ENCODE measurements around the gene AMZ2.
"Not testable (repeated sequence)": the region's sequence is repeated elsewhere in the genome, so short reads cannot be mapped to it uniquely, and the experiment has no call there.

AMZ2 gene, protein sequence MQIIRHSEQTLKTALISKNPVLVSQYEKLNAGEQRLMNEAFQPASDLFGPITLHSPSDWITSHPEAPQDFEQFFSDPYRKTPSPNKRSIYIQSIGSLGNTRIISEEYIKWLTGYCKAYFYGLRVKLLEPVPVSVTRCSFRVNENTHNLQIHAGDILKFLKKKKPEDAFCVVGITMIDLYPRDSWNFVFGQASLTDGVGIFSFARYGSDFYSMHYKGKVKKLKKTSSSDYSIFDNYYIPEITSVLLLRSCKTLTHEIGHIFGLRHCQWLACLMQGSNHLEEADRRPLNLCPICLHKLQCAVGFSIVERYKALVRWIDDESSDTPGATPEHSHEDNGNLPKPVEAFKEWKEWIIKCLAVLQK

DNA sequence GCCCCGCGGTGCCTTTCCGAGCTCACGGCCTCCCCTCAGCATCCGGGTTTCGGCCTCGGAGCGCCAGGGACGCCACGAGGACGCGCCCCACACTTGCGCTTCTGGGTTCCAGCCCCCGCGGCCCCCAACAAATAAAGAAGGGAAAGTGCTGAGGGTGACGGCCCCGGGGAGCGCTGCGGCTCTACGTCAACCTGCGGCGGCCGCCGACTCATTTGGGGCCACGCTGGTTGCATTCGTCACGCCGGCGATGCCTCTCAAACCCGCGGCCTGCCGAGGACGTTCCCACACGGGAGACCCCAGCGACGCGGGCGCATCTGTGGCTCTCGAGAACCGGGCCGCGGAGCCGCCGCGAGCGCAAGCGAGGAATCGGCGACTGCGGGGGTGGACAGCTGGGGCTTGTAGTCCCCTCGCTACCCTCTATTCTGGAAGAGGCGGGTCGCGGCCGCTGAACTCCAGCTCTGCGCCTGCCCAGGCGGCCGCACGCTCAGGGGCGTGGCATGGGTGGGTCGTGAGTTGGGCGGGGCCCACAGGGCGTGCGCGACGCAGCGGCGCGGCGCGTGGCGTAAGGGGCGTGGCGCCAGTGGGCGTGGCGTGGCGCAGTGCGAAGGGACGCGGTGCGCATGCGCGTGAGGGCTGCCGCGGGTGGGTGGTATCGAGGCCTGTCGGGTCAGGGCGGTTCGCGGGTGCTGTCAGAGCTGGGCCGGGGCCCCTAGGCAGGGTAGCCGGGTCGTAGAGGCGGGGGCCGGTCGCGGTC lies at the start of gene AMZ2:
Gene AMZ2 (plus strand): TSS at position 599 of the 754 bp plus-strand sequence. CDS start 2,145 bp downstream, outside the sequence.
- peak; percentile 95 to 98 for DNase-seq (ENCODE audit: low read depth in 1 of 2, low spot score in 1 of 2)

DNA sequence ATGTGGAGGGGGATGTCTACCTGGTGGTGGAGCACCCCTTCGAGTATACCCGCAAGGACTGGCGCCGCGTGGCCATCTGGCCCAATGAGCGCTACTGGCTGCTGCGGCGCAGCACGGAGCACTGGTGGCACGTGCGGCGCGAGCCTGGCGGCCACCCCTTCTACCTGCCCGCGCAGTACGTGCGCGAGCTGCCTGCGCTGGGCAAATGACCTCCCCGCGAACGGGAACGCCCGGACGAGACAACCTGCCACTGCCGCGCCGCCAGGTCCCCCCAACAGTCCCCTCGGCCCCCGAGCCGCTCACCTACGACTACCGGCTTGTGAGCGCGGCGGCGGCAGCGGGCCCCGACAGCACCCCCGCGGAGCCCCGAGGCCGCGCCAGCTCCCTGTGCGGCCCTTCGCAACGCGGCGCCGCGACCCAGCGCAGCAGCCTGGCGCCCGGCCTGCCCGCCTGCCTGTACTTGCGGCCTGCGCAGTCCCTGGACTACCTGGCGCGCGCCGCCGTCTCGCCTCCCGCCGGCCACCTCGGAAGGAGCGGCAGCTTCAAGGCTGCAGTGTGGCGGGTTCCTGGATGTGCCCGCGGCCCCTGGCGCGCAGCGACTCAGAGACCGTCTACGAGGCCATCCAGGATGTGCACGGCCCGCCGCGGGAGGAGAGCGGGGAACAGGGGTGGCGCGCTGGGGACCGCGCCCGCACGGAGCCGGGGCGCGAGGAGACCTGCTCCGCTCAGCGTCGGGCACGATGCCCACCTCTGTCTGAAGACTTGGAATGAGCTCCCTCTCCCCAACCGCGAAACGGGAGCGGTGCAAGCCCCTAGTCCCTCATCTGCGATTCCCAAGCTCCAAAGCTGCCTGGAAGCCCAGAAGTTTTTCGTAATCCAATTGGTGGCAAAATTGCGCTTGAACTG lies 48.7 kb upstream of the AMZ2 start:
- DNase-seq (ENCODE audit: low read depth in 1 of 2, low spot score in 1 of 2), result peak in 1 of 2 donors; percentile 19

DNA sequence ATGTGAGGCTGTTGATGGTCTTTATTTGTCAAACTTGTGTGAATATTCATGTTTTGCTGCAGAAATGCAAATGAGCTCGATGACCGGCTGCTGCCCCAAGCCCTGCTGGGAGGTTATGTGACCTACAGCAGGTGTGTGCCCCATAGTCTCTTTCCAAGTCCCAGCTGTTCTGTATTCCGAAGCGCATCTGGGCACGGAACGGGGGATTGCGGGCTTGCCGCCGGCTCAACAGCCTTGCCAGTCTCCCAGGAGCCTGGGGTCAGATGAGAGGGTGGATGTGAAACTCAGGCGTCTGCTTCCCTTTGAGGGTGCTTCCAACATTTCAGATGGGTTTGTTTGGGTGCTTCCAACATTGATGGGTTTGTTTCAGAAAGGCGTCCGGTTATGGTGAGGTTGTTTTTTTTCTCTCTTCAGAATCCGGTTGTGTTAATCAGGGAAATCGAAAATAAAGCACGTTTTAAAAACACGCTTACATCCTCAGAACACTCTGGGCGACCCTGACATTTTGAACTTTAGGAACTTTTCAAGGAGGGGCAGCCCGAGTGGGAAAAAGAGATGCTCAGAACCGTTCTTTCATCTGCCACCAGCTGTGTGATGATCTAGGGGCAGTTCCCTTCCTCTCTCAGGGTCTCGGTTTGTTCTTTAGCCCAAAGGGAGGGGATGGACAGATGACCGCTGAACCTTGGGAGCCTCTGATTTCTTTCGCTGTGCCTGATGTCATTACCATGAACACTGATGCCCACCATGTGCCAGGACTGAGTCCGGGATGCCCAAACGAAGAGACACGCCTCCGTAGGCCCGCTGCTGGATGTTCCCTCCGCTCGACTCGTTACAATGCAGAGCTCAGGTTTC lies 47.8 kb upstream of the AMZ2 start:
- peak in 1 of 2 donors; percentile 12 for DNase-seq (ENCODE audit: low read depth in 1 of 2, low spot score in 1 of 2)

DNA sequence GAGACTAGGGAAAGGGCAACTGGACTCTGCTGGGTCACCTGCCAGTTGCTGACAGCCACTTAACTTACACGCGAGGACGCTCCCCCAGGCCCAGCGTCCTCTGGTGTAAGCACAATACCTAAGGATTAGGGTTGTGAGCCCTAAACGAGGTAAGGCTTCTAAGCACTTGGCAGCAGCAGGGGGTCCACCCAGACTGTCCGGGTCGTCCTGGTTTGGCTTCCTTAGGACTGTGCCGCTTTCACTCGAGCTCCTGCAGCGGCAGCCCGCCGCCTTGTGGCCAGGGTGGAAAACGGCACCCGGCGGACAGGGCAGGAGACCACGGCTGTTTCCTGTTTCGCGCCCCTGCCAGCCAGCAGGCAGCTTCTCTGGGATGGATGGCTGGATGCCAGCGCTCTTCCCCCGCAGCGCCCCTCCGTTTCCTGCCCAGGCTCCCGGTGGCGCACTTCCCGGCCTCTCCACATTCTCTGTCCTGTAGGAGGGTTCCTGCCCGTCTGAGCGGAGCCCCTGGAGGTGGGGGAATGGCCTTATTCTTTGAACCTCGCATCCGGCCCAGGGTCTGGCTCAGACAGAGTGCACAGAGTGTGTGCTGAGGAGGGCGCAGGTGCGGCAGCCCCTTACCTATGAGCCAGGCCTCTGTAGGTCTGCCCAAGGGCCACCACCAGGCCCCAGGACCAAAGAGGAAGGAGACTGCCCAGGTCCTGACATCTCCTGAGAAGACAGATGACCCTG lies 47.0 kb upstream of the AMZ2 start:
- DNase-seq (ENCODE audit: low read depth in 1 of 2, low spot score in 1 of 2), result peak; percentile 61 to 63

DNA sequence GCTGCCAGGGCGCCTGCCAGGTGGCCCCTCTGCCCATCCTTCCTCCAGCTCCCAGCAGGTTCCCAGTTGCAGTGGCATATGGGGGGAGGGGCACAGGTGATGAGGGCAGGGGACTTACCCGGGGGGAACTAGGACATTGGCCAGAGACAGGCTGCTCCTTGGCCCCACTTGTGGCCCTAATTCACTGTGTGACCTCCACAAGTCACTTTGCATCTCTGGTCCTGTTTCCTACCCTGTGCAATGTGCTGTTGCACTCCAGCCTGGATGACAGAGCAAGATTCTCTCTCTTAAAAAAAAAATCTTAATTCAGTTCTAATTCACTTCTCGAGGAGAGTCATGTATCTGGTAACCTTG lies 46.4 kb upstream of the AMZ2 start:
- DNase-seq (ENCODE audit: low read depth in 1 of 2, low spot score in 1 of 2), result not testable (repeated sequence)

DNA sequence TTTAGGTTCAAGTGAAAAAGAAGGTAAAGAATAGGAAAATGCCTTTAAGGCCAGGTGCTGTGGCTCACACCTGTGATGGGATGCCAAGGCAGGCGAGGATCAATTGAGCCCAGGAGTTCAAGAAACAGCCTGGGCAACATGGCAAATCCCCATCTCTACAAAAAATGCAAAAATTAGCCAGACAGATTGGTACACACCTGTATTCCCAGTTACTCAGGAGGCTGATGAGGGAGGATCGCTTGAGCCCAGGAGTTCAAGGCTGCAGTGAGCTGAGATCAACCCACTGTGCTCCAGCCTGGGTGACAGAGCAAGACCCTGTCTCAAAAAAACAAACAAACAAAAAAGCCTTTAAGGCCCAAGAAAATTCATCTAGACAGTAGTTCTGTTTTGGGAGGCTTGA lies 45.5 kb upstream of the AMZ2 start:
- DNase-seq (ENCODE audit: low read depth in 1 of 2, low spot score in 1 of 2), result not testable (repeated sequence)

DNA sequence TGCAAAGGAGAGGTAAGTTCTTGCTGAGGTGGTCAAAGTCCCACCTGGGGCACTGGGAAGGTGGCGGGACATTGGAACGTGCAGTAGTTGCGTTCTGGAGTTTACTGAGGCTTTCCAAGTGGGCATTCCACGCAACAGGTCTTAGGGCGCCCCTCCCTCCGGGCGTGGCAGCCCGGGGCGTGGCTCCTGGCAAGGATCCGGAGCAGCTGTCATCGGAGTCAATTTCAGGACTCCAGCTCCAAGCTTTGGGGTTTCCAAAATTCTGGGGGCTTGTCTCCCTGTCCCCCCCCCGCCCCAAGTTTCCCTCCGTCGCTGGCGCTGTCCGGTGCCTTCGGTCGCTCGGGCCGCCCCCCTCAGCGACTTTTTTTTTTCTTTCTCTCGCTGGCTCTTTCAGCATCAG lies 43.1 kb upstream of the AMZ2 start:
- no peak for DNase-seq (ENCODE audit: low read depth in 1 of 2, low spot score in 1 of 2)

DNA sequence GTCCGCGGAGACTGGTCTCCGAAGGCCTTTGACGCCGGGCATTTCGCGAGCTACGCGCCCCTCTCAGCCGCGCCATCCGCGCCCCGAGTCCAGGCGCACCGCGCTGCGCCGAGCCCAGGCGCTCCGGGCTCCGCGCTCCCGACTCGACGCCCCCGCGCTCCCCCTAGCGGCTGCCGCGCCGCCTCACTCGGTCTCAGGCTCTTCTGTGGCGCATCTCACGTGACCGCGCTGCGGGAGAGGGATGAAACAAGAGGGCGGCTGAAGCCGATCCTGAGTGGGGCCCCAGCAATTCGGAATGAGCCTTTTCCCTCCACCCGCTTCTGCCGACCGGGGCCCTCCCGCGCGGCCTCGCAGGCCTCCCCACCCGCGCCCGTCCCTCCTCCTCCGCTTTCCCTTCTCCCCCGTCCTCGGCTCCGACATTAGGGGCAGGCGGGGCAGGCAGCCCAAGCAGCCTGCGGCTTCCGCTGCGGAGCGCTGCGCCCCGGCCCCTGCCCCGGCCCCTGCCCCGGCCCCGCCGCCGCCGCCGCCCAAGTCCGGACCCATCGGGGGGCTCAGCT lies 42.5 kb upstream of the AMZ2 start:
- DNase-seq (ENCODE audit: low read depth in 1 of 2, low spot score in 1 of 2), result peak; percentile 84 to 85

DNA sequence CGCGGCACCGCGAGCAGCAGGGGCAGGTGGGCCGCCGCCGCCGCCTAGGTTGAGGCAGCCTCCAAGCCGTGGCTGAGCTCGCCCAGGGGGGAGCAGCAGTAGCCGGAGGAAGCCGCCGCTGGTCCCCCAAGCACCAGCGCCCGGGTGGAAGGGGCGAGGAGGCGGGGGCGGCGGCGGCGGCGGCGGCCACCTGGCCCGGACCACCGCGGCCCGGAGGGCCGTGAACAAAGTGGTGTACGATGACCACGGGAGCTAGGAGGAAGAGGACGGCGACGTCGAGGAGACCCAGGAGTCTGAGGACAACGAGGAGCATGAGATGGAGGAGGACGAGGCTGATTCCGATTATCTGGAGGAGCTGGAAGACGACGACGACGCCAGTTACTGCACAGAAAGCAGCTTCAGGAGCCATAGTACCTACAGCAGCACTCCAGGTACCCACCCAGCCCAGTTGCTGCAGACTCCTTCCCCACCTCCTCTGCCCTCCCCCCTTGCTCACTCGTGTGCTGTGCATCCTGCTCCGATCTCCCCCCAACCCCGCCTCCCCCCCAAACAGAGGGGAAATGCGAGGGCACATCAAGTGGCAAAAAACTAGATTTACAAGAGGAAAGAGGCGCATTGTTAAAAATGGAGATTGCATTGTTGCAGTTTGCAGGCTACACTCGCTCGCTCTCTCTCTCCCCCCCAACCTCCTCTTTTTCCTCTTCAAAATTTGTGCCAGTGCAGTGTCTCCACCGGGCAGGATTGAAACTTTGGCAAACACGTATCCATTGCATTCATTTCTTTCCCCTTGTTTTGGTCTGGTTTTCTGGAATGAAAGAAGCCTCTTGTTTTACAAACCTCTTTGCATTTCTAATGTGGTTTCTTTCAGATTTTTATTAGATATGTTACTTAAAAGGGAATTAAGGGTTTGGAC lies 41.8 kb upstream of the AMZ2 start:
- DNase-seq (ENCODE audit: low read depth in 1 of 2, low spot score in 1 of 2), result peak in 1 of 2 donors; percentile 11

DNA sequence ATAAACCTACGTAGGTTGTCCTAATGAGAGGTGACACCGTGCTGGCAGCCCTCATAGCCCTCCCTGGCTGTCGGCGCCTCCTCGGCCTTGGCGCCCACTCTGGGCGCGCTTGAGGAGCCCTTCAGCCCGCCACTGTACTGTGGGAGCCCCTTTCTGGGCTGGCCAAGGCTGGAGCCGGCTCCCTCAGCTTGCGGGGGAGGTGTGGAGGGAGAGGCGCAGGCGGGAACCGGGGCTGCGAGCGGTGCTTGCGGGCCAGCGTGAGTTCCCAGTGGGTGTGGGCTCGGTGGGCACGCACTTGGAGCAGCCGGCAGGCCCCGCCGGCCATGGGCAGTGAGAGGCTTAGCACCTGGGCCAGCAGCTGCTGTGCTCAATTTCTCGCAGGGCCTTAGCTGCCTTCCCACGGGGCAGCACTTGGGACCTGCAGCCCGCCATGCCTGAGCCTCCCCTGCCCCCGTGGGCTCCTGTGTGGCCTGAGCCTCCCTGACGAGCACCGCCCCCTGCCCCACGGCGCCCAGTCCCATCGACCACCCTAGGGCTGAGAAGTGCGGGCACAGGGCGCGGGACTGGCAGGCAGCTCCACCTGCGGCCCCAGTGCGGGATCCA lies 40.1 kb upstream of the AMZ2 start:
- DNase-seq (ENCODE audit: low read depth in 1 of 2, low spot score in 1 of 2), result no peak

DNA sequence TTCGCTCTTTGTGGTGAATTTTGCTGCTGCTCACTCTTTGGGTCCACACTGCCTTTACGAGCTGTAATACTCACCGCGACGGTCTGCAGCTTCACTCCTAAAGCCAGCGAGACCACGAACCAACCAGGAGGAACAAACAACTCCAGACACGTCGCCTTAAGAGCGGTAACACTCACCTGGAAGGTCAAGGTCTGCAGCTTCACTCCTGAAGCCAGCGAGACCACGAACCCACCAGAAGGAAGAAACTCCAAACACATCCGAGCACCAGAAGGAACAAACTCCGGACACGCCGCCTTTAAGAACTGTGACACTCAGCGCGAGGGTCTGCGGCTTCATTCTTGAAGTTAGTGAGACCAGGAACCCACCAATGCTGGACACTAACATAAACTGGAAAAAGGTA lies 39.2 kb upstream of the AMZ2 start:
- not testable (repeated sequence) for DNase-seq (ENCODE audit: low read depth in 1 of 2, low spot score in 1 of 2)

DNA sequence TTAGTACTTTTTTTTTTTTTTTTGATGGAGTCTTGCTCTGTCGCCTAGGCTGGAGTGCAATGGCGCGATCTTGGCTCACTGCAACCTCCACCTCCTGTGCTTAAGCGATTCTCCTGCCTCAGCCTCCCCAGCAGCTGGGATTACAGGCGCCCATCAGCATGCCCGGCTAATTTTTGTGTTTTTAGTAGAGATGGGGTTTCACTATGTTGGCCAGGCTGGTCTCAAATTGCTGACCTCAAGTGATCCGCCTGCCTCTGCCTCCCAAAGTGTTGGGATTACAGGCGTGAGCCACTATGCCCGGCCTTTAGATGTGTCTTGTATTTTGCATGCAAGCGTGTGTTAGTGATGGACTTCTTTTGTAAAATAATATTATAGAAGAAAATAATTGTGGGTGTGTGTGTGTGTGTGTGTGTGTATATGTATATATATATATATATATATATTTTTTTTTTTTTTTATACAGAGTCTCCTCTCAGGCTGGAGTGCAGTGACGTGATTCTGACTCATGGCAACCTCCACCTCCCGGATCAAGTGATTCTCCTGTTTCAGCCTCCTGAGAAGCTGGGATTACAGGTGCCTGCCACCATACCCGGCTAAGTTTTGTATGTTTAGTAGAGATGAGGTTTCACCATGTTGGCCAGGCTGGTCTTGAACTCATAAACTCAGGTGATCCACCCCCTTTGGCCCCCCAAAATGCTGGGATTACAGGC lies 38.5 kb upstream of the AMZ2 start:
- DNase-seq (ENCODE audit: low read depth in 1 of 2, low spot score in 1 of 2), result not testable (repeated sequence)

DNA sequence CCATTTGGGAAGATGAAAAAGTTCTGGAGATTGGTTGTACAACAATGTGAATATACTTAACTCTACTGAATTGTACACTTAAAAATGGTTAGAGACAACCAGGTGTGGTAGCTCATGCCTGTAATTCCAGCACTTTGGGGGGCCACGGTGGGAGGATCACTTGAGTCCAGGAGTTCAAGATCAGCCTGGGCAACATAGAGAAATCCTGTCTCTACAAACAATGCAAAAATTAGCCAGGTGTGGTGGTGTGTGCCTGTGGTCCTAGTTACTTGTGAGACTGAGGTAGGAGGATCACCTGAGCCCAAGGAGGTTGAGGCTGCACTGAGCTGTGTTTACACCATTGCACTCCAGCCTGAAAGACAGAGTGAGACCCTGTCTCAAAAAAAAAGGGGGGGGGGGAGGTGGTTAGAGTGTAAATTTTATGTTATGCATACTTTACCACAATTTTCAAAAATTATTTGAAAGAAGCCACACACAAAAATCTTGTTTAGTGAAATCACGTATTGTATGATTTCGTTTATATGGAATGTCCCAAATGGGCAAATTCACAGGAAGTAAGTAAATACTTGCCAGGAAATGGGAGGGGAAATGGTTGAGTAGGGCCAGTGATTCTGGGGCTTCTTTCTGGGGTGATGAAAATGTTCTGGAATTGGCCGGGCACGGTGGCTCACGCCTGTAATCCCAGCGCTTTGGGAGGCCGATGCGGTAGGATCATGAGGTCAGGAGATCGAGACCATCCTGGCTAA lies 37.1 kb upstream of the AMZ2 start:
- DNase-seq (ENCODE audit: low read depth in 1 of 2, low spot score in 1 of 2), result no peak

DNA sequence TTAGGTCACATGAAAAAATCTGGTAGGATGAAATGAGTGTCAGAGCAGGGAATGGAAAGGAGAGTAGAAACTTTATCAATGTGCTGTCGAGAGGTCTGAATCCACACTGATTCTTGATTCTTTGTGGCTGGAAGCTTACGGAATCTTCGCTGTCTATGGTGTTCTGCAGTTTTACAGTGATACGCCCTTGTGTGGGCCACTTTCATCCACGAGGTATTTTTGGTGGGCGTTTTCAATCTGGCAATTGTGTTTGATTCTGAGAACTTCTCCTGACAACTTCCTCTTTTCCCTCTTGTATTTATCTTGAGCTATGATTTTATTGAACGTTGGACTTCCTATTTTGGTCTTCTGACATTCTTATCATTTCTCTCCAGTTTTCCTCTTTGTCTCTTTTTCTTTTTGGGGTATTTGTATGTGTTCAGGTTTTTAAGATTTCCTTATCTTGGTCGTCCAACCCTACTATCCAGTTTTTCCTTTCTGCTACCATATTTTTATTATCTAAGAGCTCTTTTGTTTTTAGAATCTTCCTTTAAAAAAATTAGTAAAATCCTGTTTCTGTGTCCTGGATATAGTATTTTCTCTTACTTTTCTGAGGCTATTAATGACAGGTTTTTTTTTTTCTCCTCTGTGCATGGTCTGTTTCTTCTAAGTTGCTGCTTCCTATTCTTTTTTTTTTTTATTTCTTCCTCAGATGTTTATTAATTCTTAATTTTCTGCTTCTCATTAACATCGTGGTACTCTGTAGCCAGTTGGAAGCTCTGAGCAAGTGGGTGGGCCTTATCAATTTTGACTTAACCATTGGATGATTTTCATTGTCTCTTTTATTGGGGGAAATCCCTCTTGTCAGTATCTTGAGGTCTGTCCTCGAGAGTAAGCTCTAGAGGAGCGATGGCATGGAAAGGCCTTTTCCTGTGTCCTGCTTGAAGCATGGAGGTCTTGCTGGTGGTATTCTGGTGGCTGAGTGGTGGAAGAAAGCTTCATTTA lies 34.1 kb upstream of the AMZ2 start:
- DNase-seq (ENCODE audit: low read depth in 1 of 2, low spot score in 1 of 2), result not testable (repeated sequence)

DNA sequence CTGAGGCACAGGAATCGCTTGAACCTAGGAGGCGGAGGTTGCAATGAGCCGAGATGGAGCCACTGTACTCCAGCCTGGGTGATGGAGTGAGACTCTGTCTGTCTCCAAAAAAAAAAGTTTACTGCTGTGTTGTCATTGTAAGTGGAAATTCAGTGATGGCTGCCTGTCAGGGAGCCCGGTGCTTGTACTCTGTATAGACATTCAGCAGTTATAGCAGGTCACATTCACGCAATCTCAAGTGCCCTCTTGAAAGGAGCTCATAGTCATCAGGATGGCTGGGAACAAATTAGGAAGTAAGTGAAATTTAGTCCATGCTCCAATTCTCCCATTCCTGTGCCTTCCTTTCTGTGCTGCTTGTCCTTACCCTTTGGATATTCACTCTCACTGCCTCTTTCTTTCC lies 32.4 kb upstream of the AMZ2 start:
- DNase-seq (ENCODE audit: low read depth in 1 of 2, low spot score in 1 of 2), result not testable (repeated sequence)

DNA sequence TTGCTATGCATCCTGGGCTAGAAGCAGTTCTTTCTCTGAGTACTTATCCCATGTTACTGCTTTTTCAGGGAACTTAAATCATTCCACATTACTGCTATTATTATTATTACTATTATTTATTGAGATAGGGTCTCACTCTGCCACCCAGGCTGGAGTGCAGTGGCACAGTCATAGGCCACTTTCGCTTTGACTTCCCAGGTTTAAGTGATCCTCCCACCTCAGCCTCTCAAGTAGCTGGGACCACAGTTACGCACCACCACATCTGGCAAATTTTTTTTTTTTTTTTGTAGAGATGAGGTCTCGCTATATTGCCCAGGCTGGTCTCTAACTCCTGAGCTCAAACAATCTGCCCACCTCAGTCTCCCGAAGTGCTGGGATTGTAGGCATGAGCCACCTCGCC lies 28.4 kb upstream of the AMZ2 start:
- not testable (repeated sequence) for DNase-seq (ENCODE audit: low read depth in 1 of 2, low spot score in 1 of 2)
